ENCODE data around the gene CTSO.

Gene CTSO, protein sequence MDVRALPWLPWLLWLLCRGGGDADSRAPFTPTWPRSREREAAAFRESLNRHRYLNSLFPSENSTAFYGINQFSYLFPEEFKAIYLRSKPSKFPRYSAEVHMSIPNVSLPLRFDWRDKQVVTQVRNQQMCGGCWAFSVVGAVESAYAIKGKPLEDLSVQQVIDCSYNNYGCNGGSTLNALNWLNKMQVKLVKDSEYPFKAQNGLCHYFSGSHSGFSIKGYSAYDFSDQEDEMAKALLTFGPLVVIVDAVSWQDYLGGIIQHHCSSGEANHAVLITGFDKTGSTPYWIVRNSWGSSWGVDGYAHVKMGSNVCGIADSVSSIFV

DNA sequence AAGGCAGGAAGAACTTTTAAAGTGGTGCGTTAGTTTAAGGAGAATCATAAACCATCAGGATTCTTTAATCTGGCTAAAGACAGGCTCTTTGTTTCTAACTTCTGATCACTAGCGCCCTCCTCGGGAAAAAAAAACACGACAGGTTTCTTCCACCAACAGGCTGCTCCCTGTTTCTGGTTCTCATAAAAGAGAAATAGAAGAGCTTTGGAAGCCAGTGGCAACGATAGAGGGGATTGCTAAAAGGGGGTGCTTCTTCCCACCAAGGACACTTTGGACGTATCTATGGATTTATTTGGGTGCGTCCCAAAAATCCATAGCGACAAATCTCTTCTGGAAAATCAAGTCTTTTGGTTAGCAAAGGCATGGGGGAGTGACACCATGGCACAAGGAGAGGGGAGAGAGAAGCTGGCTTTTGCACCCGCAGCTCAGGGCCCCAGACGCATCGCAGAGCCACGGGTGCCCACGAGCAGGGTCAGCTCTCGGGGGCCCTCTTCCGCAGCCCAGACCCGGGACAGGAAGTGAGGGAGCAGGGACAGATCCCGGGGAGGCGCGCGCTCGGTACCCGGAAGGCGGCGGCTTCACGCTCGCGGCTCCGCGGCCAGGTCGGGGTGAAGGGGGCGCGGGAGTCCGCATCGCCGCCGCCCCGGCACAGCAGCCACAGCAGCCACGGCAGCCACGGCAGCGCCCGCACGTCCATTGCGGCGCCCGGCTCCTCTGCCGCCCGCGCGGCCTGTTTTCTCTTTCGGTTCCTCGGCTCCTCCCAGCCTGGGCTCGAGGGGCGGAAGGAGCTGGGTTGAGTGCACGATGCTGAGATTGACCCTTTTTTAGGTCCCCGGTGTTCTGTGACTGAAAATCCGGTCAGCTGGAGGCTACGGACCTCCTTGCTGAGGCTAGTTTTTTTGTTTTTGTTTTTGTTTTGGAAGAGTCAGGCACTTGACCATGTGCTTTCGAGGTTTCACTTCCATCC, at the start of gene CTSO:
Gene CTSO, minus strand, starts transcription at position 716 of the 967 bp plus-strand sequence. Its CDS starts 19 bp downstream, at position 697.
- peak within 1 kb of the TSS; percentile 53; the same call in 1 of the 2 replicates for H3K27ac ChIP-seq (ENCODE audit: low read depth, low read length)
- no peak for TF ChIP-seq EZH2phosphoT487 (IDR thresholded peaks at IDR 0.05; ENCODE audit: borderline replicate concordance, low read length)
- TF ChIP-seq, protein P1, sequence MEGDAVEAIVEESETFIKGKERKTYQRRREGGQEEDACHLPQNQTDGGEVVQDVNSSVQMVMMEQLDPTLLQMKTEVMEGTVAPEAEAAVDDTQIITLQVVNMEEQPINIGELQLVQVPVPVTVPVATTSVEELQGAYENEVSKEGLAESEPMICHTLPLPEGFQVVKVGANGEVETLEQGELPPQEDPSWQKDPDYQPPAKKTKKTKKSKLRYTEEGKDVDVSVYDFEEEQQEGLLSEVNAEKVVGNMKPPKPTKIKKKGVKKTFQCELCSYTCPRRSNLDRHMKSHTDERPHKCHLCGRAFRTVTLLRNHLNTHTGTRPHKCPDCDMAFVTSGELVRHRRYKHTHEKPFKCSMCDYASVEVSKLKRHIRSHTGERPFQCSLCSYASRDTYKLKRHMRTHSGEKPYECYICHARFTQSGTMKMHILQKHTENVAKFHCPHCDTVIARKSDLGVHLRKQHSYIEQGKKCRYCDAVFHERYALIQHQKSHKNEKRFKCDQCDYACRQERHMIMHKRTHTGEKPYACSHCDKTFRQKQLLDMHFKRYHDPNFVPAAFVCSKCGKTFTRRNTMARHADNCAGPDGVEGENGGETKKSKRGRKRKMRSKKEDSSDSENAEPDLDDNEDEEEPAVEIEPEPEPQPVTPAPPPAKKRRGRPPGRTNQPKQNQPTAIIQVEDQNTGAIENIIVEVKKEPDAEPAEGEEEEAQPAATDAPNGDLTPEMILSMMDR (IDR thresholded peaks at IDR 0.05; ENCODE audit: low read depth, low read length, poor library complexity, severe bottlenecking) = peak; percentile 58

DNA sequence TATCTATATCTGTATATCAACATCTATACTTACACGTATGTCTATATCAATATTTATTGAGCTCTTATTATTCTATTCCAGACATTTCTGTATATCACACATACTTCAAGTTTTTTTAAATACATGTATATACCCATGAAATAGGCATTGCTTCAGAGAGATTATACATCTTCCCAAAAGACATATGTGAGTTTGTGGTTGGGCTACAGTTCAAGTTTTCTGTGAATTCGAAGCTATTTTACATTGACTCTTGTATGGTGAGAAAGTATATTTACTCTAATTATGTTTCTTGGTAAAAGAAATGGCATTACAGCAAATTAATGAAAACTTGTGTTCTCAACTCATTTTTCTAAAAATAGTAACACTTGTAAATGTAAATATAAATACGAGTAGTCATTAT, 46.8 kb upstream of the CTSO start:
- H3K27me3 ChIP-seq (ENCODE audit: control insufficient read depth, low read length) = no peaks in the 10 kb centered on the region

More for the DNA sequence above, at the start of gene CTSO:
- H3K9me2 ChIP-seq (replicated peaks; ENCODE audit: control insufficient read depth, low read length) = no peaks in the 10 kb centered on the region
- no peaks in the 10 kb centered on the region for H3K79me2 ChIP-seq (ENCODE audit: control insufficient read depth, low read length)
- H3K4me3 ChIP-seq (ENCODE audit: low read length) = peak within 1 kb of the TSS; percentile 91
- peaks cover 3% of the 10 kb centered on the region; the same call in 1 of the 2 replicates for H3F3A ChIP-seq (ENCODE audit: control insufficient read depth, insufficient read depth)
- H3K4me2 ChIP-seq (ENCODE audit: low read length) = peak within 1 kb of the TSS; percentile 99
- no peaks in the 10 kb centered on the region for H3K27me3 ChIP-seq (ENCODE audit: control insufficient read depth, low read length)
- peaks cover 6% of the 10 kb centered on the region for H3K4me1 ChIP-seq (ENCODE audit: control insufficient read depth, low read length)
- no peaks in the 10 kb centered on the region for H4K20me1 ChIP-seq (ENCODE audit: control insufficient read depth, insufficient read depth, low read depth, low read length)
- no peaks in the 10 kb centered on the region for H3K36me3 ChIP-seq (ENCODE audit: control insufficient read depth, low read length)
- no peaks in the 10 kb centered on the region for H3K9me3 ChIP-seq (ENCODE audit: control insufficient read depth, insufficient read depth, low read length)

DNA sequence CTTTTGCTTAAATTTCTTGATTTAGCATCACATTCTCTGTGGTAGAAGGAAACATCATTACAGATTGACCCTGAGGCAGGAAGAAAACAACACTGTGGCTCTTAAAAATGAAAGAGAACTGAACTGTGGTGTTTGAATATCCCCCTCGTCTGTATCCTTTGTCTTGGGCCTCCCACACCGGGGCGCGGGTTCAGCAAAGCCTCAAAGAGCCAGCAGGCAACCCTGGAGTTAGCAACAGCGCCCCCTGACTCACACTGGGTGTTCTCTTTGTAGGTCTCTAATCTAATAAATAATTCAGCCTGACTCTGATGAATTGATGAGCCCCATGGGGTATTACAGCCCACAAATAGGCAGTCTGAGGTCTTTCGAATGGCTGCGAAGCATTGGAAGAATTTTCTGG, 46.1 kb upstream of the CTSO start:
- Histone ChIP-seq H3K4me2 (ENCODE audit: low read length) (no peak overlapping the region), H4K20me1 (ENCODE audit: control insufficient read depth, insufficient read depth, low read depth, low read length) (no peaks in the 10 kb centered on the region), H3F3A (ENCODE audit: control insufficient read depth, insufficient read depth) (no peaks in the 10 kb centered on the region), H3K36me3 (ENCODE audit: control insufficient read depth, low read length) (no peaks in the 10 kb centered on the region), H3K4me1 (ENCODE audit: control insufficient read depth, low read length) (no peaks in the 10 kb centered on the region), H3K4me3 (ENCODE audit: low read length) (no peak overlapping the region), H3K79me2 (ENCODE audit: control insufficient read depth, low read length) (no peaks in the 10 kb centered on the region), H3K27ac (ENCODE audit: low read depth, low read length) (no peak overlapping the region), H3K9me2 (replicated peaks; ENCODE audit: control insufficient read depth, low read length) (no peaks in the 10 kb centered on the region), H3K27me3 (ENCODE audit: control insufficient read depth, low read length) (no peaks in the 10 kb centered on the region), H3K9me3 (ENCODE audit: control insufficient read depth, insufficient read depth, low read length) (no peaks in the 10 kb centered on the region)
- TF ChIP-seq, protein P1 (IDR thresholded peaks at IDR 0.05; ENCODE audit: low read depth, low read length, poor library complexity, severe bottlenecking) = no peak
- no peak for TF ChIP-seq EZH2phosphoT487 (IDR thresholded peaks at IDR 0.05; ENCODE audit: borderline replicate concordance, low read length)

More for the DNA sequence above, 46.8 kb upstream of the CTSO start:
- Histone ChIP-seq H3K4me2 (ENCODE audit: low read length) (no peak overlapping the region), H3K4me1 (ENCODE audit: control insufficient read depth, low read length) (no peaks in the 10 kb centered on the region), H3K9me2 (replicated peaks; ENCODE audit: control insufficient read depth, low read length) (no peaks in the 10 kb centered on the region), H3K36me3 (ENCODE audit: control insufficient read depth, low read length) (no peaks in the 10 kb centered on the region), H4K20me1 (ENCODE audit: control insufficient read depth, insufficient read depth, low read depth, low read length) (no peaks in the 10 kb centered on the region), H3F3A (ENCODE audit: control insufficient read depth, insufficient read depth) (no peaks in the 10 kb centered on the region), H3K4me3 (ENCODE audit: low read length) (no peak overlapping the region), H3K9me3 (ENCODE audit: control insufficient read depth, insufficient read depth, low read length) (no peaks in the 10 kb centered on the region), H3K27ac (ENCODE audit: low read depth, low read length) (no peak overlapping the region), H3K79me2 (ENCODE audit: control insufficient read depth, low read length) (no peaks in the 10 kb centered on the region)
- no peak for TF ChIP-seq EZH2phosphoT487 (IDR thresholded peaks at IDR 0.05; ENCODE audit: borderline replicate concordance, low read length)
- TF ChIP-seq, protein P1 (IDR thresholded peaks at IDR 0.05; ENCODE audit: low read depth, low read length, poor library complexity, severe bottlenecking) = no peak

All from DOHH2 (cell line).